Activated CD8-positive, alpha-beta memory T cell treated with anti-CD3 and anti-CD28 coated beads for 1 hour (primary cell): ENCODE results near the gene XYLT1.

Source experiments
- DNase-seq, 2 donors: peaks; one replicate each; pipeline ENCODE4 v3.0.0-alpha.2; 2020; ENCODE audit warnings: low read depth in 1 of 2; ENCODE audit errors: extremely low read depth in 1 of 2

XYLT1 gene

DNA sequence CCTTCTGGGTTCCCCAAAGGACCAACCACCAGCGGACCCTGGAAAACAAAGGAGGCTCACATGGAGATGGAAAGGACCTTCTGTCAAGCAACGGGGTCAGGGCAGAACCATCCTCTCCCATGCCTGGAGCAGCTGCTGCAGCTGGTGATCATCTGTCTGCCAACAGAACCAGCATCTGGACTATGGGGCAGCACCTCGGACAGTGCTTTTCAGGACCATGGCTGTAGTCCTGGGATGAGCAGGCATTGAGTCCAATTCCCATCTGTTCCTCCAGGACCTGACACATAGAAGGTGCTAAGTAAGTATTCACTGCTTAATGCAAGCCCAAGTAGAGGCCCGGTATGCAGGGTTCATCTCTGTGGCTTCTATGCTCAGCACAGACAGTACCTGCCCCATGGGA is 304.7 kb downstream of the XYLT1 start:
- no peak for DNase-seq

DNA sequence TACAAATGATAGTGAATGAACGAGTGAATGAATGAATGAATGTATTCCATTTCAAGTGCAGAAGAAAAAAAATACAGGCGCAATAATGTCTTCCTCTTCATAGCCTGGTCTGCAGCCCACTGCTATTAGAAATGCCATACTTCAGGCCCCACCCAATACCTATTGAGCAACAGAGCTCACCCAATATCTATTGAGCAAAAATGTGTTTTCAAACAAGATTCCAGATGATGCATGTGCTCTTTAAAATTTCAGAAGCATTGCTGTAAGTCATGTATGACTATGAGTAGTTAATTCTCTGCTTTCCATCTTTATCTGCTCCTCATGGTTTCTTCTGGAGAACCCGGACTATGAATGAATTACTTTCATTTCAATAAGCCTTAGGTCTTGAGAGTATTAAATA is 308.2 kb downstream of the XYLT1 start:
- no peak for DNase-seq

DNA sequence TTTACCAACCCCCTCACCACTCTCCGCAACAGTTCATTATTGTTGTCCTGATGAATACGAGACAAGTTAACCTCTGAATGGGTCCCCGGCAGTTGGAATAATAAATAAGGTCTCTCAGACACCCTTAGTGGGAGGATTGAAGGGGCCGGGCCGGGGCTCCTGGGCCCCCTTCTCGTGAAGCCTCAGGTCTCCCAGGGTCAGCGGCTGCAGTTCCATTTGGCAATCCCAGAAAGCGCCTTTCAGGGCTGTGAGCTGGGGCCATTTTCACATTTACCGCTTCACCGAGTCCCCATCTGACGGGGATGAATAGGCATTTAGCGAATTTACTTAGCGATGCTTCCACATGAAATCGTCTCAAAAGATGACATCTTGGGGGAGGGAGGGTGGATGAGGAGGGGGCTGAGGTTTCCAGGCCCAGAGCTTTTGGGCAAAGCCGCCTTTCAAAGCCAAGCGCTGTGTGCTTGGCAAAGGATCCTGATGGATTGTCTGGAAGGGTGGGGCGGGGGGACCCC is 309.8 kb downstream of the XYLT1 start:
- DNase-seq: no peak

DNA sequence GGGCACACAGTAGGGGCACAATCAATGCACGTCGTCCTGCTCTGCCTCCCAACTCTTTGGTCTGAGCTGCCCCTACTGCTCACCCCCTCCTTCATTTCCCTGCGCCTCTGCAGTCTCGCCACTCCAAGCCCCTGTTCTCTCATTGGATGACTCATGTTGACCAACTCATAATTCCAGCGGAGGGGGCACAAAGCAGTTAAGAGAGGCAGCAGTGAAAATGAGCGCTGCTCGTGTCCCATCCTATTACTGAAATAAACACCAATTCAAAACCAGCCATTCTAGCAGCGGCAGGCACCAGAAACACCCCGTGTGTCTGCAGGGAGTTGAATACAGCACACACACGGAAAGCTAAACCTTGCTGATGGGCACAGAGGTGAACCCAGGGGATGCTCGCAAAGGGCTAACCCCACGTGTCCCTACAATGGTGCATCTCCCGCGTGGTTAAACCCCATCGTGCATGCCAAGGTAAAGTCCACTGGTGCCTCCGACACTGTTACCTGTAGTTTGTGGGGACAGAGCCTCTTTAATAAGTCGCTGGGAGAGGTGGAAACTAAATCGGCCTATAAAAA is 310.4 kb downstream of the XYLT1 start:
- no peak for DNase-seq

DNA sequence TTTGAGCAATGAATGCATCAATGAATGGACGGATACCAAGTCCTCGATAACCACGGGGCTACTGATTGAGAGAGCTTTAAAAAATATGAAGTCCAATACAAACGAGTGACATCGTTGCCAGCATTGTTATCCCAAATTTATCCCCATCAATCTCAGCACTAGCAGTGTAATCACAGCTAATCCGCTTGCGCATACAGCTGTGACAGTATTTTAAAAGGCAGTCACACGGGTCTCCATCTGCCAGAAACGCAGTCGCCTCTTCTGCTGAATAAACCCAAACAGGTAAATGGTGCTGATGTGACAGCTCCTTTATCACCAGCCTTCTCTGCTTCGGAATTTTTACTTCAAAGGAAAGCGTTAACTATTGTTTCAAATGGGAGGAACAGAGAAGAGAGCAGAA is 311.1 kb downstream of the XYLT1 start:
- DNase-seq: no peak

DNA sequence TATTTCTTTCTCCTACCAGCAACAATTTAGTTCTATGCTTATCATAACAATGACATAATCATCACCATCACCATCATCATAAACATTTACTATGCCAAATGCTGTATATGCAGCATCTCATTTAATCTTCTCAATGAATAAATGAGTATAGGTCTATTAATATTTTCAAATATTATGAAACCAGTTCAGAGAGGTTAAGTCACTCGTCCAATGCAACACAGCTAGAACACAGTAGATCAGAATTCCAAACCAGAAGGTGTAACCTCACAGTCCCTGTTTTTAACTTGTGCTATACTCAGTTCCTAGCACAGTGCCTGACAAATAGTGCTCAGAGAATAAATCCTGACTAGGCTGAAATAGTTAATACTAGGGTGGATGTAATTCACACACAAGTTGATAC is 314.8 kb downstream of the XYLT1 start:
- DNase-seq: no peak

DNA sequence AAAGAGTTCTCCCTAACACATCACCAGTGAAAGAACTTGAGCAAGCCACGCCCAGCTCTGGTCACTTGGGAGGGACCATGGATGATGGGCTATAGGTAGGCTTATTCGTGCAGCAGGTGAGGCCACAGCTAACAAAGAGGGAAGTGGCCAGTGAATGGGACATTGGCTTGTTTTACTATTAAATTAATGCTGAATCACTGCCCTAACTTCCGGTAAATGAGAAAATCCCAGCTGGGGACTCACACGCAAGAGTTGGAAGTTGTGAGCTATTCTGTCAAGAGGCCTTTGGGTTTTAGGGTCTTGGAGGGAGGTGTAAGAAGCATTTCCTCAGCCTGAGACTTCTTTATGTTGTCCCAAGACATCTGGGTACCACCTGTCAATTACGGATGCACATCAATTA is 315.3 kb downstream of the XYLT1 start:
- no peak for DNase-seq

DNA sequence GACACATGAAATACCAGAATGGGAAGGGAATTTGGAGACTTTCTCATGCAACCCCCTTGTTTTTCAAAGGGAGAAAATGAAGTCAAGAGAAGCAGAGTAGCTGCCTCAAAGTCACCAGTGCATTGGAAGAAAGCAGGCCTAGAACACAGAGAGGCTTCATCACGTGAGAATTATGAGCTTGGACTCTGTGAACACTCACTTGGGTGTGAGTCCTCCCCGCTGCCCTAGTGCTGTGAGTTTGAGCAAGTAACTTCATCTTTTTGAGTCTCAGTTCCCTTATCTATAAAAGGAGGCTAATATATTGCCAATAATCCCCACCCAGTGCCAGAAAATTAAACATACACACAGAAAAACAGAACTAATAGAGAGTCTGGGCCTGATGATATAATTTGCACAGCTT is 315.8 kb downstream of the XYLT1 start:
- no peak for DNase-seq

DNA sequence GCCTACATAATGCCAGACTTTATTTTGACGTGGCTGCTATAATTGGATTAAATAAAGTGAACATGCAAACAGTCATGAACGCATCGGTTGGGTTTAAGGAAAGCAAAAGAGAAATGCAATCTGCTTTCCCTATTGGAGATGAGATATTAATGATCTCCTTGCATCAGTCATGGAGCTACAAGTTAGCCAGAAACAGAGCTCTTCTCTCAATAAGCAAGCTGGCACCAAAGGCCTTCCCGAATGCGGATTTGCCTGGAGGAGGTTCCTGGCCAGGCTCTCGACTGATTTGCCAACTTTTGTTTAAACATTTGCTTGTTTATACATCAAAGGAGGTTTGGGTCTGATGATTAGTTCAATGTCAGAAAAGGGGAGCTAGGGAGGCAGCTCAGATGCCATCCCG is 318.4 kb downstream of the XYLT1 start:
- no peak for DNase-seq

DNA sequence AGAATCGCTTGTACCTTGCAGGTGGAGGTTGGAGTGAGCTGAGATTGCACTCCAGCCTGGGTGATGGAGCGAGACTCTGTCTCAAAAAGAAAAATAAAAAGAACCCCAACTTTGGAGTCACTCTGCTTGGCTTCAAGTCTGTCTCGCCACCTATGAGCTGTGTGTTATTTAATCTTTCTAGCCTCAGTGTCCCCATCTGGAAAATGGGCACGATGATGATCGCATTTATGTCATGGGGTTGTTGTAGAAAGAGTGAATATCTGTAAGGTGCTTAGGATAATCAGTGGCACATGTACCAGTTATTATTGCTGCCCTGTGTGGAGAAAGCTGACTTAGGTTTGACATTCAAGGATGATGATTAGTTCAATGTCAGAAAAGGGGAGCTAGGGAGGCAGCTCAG is 319.4 kb downstream of the XYLT1 start:
- no peak for DNase-seq

DNA sequence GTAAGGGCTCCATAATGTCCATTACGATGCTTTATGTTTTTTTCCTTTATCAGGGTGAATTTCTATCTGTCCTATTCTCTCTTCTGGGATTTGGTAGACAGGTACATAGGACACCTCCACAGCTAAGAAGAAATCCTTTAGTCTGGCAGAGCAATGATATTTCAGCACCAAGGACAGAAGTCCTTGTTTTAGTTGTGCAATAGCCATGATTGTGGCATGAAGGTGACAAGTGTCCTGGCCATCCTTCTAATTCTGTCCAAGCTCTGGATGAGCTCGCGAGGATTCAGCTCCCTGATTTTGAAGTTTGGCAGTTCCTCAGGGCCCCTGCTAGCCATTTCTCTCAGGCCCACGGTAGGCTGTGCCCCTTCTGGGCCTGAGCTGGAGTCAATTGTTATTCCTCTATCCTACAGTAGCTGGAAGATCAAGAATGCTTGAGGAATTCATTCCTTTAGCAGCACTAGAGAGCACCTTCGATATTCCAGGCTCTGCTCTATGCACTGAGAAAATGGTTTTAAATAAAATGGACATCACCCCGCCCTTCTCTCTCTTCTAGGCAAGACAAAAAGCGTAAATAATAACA is 320.8 kb downstream of the XYLT1 start:
- no peak for DNase-seq

DNA sequence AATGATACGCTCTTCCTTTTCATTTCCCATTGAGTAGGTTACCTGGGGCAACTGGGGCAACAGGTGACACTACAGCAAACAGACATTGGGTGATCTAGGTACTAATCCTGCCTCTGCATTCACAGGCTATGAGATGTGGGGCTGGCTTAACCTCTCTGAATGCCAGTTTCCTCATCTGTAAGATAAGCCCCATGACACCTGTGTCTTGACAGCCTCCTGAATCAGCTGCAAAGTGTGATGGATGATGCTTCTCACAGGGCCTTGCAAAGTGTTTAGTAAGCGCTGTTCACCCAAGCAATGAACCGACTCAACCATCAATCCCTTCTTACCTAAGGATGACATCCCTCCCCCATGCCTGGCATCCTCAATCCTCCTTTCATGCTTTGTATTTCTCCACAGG is 322.8 kb downstream of the XYLT1 start:
- DNase-seq: no peak

DNA sequence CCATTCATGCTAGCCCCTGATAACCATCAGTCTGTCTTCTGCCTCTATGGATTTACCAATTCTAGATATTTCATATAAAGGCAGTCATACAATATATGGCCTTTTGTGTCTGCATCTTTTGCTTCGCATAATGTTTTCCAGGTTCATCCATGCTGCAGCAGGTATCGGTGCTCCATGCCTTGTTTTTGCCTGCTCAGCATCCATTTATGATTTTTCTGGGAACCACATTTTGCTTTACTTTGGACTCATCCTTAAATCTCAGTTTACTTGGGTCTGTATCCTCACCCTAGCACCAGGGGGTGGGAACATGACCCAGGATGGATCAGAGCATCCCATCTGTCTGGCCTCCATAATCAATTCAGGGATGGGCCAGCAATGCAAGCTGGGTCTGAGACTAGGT is 325.7 kb downstream of the XYLT1 start:
- DNase-seq: no peak

DNA sequence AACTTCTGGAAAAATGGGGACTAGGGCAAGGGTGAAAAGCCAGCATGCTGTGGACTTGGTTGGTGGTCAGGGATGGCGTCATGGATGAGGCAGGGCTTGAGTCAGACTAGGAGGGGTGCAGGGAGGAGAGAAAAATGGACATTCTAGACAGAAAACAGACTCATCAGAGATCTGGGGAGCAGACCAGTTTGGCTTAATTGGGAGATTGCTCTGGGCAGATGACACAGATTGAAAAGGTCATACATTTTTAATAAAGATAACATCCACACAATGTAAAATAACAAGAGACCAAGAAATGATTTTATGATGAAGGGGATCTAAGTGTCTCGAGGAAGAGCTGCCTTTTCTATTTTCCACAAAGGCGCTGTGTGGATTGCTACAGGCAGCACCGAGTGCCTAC is 326.3 kb downstream of the XYLT1 start:
- DNase-seq: no peak

DNA sequence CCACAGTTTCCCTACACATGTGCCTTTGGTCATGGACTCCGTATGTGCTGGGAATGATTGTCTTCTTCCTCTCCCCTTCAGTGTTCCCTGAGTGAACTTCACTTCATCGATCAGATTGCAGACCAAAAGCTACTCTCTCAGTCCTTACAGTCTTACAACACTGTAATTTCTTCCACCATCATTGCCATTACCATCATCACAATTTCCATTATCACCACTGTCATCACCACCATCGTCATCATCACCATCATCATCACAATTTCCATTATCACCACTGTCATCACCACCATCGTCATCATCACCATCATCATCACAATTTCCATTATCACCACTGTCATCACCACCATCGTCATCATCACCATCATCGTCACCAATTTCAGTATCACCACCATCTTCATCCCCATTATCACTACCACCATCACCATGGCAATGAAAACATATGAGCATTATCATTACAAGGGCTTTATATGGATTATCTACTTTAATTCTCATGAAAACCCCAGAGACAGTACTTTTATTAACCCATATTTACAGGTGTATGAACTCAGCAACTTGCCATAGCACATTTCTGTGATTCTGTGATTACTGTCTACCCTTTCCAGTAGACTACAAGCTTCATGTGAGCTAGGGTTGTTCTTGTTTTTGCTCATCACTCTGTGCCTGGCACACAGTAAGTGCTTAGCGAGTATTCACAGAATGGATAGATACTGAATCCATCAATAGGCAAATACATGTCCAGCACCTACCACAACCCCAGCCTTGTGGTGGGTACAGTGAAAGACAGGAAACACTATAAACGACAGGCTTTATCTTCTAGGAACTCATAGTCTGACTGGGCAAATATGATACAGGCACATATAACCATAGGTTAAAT is 327.0 kb downstream of the XYLT1 start:
- DNase-seq: no peak

DNA sequence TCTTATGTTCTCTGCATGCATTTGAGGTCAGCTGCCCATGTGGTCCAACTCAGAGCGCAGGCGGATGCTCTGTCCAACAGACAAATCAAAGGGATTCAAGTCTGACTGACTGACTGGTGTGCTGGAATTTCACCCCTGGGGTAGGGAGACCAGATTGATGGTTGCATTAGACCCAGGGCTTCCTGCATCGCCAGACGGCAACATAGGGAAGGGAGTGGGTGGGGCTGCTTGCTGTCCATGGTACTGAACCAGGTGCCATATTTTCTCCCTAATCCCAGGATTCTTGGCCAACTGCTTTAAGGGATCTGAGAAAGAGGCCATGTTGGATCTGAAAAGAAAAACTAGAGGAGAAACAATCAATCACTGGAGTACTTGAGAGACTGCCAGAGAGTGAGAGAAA is 332.0 kb downstream of the XYLT1 start:
- no peak for DNase-seq

DNA sequence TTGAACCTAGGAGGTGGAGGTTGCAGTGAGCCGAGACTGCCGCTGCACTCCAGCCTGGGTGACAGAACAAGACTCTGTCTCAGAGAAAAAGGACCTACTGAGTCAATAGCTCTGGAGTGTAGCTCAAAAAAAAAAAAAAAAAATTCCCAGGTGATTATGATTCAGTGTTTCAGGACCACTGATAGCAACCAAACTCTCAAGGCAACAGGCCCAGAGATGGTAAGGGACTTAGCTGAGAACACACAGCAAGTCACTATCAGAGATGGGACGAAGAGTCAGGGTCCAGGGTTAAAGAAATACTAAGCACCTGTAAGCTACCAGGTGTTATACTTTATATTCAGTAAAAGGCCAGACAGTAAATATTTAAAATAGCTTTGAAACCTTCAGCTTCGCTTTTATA is 335.3 kb downstream of the XYLT1 start:
- DNase-seq: no peak

DNA sequence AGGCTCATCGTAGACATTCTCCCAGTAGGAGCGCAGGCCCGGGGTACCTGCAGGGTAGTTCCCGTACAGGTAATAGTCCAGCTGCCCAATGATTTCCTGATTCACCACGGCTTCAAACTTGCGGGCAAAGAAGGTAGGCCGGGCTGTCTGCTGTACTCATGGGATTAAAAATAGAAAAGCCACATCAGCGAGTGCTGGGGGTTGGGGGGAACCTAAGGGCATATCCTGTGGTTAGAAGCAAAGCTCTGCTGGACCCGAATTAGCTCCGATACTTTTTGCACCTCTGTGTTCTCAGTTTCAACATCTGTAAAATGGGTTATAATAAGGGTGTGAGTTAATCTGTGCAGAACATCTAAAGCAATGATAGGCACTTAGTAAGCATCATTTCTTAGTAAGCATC is 336.2 kb downstream of the XYLT1 start:
- DNase-seq: no peak

DNA sequence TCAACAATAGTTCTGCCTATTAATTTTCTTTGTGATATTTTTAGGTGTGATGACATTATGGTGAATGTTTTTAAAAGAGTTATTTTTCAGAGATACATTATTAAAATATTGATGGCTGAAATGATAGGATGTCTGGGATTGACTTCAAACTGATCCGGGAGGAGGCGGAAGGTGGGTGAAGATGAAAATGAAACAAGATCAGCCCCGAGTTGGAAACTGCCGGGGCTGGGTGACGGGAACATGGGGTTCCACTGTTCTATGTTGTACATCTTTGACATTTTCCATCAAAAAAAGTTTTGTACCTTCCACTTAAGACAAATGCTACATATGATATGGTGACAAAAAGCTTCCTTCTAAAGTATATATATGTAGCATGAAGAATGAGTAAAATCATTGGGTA is 336.9 kb downstream of the XYLT1 start:
- DNase-seq: no peak

DNA sequence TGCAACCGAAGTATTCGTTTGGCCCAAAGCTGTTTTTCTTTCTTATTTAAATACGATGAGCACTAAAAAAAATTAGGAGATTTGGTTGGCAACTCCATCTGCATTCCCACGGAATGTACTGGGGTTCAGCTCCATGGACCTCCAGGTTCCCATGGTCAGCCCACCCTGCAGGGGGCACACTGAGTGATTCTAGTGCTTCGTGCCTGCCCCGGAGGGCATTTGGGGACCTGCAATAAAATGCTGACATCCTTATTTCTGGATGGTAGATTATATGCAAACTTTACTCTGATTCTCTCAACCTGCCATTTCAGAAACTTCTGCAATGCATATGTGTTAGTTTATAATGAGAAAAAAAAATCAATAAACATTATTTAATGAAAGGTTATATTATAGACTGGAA is 339.4 kb downstream of the XYLT1 start:
- DNase-seq: no peak

DNA sequence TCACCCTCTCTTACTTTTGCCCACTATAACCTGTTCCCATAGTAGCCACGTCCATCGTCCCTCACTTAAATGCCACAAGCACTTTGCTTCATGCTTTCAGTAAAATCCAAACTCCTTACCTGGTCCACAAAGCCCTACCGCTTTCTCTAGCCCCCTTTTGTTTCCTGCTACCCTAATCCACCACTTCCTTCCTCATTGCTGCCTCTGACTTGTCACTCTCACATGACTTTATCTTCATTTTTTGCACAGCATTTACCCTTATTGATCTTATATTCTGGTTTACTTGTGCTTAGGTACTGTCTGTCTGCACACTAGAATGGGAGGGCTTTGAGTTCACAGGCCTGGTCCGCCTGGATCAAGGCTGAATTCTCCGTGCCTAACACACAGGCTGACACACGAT is 340.0 kb downstream of the XYLT1 start:
- no peak for DNase-seq

DNA sequence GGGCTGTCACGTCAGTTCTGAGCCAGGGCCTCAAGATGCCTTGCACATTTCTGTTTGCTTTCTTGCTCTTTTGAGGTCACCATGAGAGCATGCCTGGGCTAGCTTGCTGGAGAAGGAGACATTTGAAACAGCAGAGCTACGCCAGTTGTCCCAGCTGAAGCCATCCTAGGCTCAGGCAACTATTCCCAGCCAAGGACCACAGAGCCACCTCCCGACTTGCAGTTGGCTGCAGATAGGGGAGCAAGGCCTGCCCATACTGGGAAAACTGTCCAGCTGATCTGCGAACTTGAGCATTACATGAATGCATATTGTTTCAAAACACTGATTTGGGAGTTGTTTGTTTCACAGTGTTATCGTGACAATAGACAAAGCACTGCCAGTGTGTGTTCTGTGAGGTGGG is 340.8 kb downstream of the XYLT1 start:
- no peak for DNase-seq
